HG02623 (cell line): ENCODE data around the gene FOLR2.
A peak's percentile ranks its signal among the peaks of the same experiment; 100 is the strongest.
"Not testable (repeated sequence)": the region's sequence is repeated elsewhere in the genome, so short reads cannot be mapped to it uniquely, and the experiment has no call there.

Experiments used
- ATAC-seq: cut with Tn5 transposase; IDR thresholded peaks from one replicate; pipeline ENCODE4 v1.9.1; 2021; ENCODE audit warnings: moderate library complexity; ENCODE audit not compliant: unreplicated experiment

FOLR2 gene

DNA sequence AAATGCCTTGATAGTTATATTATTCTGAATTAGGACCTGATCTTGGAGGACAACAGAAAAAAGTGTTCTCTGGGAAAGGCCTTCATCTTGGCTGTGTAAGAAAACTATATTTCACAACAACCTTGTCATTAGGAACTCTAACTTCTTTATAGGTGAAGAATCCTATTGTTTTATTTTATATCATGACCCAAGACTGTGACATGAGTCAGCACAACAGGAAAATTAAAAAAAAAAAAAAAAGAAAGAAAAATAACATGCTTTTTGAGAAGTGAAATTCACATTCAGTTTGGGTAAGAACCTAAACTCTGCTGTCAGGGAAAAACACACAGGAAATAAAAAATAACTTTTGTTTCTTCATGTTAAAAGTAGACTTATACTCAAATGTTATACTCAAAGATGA, 11.7 kb upstream of the FOLR2 start:
- ATAC-seq, result no peak

DNA sequence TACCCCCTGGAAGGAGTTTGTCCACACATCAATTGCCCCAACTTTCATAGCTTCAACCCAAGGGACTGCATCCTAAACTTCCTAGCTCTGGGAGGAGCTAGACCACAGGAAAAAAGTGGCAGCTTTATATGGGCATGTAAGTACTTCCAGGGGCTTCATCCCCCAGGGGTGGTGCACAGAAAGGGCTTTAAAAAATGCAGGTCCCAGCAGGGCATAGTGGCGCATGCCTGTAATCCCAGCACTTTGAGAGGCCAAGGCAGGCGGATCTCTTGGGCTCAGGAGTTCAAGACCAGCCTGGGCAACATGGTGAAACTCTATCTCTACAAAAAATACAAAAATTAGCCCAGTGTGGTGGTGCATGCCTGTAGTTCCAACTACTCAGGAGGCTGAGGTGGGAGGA, 9.8 kb upstream of the FOLR2 start:
- not testable (repeated sequence) for ATAC-seq

DNA sequence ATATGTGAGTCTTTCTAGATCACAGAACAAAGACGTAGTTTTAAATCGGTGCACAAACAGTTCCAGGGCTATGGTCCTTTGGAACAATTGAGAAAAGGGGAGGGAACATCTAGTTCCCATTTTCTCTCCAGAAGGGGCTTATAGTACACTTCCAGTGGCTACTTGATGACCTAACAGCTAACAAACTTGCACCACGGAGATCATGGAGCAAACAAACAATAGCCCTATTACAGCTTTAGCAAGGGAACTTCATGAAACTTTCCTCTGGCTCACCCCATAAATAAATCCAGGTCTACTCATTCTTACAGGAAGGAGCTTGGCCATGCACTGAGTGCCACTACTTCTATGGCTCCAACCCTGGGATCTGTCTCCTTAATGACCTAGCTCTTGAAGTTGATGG, 8.3 kb upstream of the FOLR2 start:
- ATAC-seq, result no peak

DNA sequence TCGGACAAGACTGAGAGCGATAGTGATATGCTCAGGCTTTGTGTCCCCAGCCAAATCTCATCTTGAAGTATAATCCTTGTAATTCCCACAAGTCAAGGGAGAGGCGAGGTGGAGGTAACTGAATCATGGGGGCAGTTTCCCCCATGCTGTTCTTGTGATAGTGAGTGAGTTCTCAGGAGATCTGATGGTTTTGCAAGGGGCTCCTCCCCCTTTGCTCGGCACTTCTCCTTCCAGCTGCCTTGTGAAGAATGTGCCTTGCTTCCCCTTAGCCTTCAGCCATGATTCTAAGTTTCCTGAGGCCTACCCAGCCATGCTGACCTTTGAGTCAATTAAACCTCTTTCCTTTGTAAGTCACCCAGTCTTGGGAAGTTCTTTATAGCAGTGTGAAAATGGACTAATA, 7.5 kb upstream of the FOLR2 start:
- ATAC-seq, result no peak

DNA sequence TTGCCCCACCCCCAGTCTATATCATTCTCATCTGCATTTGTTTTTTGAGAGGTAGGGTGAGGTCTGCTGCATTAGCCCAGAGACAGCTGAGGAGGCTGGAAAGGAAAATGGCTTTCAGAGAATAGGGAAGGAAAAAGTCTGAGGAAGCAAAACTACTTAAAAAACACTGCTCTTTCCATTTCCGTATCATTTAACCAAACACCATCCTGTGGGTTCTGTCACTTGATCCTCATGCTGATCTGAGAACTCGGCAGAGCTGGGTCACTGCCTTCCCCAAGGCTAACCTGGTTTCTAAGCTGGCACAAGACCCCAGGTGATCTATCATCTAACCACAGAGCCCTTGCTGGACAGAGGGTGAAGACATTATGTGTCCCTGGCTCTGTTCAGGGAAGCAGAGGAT, 1.2 kb downstream of the FOLR2 start:
- no peak for ATAC-seq

DNA sequence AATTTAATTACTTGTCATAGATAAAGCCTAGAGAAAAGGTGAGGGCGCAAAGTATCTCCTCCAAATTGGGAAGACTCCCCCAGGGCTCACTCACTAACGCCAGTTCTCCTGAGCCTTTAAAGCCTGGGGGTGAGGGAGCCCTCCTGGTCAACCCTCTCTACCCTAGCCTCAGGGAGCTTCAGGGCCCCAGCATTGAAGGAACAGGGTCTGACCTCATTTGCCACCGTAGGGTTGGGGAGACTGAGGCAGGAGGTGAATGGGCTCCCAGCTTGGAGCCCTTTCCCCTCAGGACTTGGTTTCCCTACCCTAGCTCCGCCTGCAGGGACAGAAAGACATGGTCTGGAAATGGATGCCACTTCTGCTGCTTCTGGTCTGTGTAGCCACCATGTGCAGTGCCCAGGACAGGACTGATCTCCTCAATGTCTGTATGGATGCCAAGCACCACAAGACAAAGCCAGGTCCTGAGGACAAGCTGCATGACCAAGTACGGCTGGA, 1.7 kb downstream of the FOLR2 start:
- ATAC-seq, result no peak

DNA sequence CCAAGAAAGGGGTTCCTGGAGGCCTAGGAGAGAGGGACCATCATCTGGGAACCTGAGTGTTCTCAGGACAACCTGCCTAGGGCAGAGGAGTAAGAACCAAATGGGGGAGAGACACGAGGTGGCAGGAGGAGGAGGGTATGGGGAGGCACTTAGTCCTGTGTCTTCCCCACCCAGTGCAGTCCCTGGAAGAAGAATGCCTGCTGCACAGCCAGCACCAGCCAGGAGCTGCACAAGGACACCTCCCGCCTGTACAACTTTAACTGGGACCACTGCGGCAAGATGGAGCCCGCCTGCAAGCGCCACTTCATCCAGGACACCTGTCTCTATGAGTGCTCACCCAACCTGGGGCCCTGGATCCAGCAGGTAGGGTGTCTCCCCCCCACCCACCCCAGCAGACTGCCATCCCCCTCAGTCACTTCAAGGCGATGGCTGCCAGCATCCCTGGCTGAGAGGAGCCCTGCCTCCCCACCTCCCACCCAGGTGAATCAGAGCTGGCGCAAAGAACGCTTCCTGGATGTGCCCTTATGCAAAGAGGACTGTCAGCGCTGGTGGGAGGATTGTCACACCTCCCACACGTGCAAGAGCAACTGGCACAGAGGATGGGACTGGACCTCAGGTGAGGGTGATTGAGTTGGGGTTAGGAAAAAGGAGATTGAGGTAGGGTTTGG, 4.2 kb downstream of the FOLR2 start:
- ATAC-seq, result no peak

DNA sequence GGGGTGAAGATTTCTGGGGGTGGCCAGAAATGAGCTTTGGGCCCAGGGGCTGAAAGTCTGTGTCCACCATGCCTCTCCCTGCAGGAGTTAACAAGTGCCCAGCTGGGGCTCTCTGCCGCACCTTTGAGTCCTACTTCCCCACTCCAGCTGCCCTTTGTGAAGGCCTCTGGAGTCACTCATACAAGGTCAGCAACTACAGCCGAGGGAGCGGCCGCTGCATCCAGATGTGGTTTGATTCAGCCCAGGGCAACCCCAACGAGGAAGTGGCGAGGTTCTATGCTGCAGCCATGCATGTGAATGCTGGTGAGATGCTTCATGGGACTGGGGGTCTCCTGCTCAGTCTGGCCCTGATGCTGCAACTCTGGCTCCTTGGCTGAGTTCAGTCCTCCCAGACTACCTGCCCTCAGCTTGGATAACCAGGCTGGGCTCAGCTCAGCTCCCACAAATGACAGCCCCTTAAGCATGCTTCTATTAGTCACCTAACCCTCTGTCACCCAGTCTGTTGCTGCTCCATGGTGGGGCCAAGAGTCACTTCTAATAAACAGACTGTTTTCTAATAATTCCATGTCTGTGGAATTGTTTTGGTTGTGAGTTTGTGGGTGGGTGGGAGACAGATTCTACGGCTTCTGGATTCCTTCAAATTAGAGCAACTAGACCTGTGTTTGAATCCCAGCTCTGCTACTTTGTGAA, 4.9 kb downstream of the FOLR2 start:
- ATAC-seq, result no peak

DNA sequence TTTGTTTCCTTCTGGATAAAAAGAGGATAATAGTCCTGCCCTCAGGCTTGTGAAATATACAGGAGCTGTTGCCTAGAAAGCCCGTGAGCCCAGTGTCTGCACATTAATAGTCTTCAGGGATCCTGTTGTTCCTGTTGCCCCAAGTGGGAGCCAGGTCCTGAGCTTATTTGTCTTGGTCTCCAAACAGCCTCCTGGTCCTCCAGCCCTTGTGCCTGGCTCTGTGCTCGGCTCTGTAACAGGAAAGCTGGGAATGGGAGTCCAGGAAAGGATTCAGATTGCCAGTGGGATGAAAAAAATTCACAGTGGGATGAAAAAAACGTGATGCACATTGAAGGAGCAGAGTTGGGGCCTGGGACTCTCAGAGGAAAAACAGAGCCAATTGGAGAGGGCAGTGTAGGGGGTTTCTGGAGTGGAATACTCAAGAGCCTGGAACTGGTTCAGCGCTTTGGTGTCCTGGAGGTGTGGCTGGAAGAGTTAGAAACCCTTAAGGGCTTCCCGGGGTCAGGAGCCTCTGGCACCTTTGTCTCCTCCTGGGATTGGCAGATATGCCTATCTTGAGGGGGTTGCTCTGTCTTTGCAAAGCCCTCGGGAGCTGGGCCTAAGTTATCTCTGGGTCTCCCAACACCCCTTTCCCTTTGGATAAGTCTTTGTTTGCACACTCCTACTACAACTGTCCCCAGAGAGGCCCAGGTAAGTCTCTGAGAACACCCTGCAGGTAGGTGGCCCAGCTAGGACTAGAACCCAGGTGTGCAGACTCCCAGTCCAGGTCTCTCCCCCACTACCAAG, 5.7 kb downstream of the FOLR2 start:
- ATAC-seq, result no peak

DNA sequence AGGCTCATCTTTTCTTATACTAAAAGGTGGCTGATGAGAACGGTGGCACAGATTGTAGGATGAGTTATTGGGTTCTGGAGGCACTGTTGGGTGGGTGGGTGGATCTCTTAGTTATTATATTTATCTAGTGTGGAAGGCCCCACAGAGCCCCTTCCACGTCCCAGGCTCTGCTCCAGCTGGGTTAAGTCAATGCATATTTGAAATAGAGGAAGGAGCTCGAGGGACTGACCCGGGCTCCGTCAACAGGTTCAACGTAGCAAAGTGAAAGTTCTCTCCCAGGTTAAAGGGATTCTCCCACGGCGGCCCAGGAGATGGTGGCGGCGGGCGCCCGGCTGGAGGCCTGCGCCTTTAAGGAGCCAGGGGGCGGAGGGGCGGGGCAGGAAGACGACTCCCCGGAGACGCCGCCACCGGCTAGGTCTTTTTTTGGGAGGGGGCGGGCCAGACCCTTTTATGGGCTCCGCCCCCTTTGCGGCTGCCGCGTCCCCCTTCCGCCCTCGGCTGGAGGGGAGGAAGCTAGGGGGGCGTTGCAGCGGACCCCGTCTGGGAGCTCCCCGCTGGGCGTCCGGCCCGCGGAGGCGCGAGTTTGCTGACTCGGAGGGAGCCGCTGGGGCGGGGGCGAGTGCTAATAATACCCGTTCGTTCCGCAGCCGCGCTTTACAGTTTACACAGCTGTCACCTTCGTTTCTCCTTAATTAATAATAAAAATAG, 6.5 kb downstream of the FOLR2 start:
- peak; percentile 75 for ATAC-seq

DNA sequence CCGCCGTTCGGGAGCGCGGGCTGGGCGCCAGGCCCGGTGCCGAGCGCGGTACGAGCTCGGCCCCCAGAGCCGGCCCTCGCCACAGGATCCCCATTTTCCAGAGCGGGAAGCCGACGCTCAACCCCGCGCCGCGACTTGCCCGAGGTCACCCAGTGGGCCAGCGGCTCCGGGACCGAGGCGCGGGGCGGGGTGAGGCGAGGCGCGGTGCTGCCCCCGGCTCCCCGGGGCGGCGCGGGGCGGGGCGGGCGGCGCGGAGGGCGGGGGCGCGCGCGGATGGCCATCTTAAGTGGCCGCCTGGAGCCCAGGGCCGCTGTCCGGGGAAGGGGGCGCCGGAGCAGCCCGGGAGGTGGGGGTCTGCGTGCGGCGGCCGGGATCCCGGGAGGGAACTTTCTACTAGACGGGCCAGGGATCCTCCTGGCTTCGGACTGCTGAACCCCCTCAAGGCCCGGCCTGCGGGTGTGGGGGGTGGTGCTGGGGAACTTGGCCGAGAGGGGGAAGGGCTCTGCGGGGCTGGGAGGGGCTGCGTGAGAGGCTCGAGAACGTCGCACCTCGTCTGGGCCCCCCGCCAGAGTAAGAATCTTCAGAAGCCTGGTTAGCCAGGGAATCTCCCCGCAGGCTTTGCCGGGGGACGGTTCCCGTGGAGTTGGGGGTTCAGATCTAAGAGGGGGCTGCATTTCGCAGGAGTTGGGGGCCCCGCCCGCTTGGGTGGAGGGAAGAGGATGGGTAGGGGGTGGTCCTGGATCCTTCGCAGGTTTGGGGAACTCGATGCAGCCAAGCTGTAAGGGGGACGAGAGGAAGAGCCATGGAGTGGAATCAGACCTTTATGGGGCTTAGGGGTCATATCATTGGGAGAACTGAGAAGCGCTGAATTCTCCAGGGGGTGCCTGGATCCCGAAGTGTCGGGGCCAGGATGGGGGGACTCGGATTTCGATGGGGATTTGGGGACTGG, 7.3 kb downstream of the FOLR2 start:
- peak; percentile 46 for ATAC-seq

DNA sequence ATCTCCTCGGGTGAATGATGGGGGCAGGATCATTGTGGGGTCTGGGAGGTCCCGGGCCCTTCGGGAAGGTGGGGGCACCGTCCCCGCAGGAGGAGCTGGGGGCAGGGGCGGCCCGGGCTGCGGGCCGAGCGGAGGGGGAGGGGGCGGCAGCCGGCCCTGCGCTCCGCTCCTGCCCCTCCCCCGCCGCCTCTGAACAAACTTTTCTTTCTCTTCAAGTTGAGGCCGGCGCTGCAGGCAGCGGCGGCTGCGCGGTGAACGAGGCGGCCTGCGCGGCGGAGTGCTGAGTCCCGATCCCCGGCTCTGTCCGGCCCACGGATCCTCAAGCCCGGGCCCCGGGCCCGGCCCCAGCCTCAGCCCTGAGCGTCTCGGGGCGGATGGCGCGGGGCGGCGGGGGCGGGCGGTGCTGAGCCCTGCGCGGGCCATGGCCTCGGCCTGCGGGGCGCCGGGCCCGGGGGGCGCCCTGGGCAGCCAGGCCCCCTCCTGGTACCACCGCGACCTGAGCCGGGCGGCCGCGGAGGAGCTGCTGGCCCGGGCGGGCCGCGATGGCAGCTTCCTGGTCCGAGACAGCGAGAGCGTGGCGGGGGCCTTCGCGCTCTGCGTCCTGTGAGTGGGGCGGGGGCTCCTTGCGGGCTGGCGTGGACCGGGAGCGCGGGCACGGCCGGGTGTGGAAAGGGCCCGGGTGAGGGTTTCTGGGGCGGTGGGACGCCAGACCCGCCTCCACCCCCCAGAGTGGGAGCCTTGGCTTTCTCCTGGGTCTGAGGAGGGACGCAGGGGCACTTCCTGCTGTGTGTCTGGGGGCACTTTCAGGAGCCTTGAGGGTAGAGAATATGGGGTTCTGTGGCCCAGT, 8.2 kb downstream of the FOLR2 start, which contains the start of gene INPPL1:
INPPL1 (plus strand) TSS at position 204 of the 847 bp plus-strand sequence; CDS start at position 422, 218 bp downstream.
- ATAC-seq, result no peak

DNA sequence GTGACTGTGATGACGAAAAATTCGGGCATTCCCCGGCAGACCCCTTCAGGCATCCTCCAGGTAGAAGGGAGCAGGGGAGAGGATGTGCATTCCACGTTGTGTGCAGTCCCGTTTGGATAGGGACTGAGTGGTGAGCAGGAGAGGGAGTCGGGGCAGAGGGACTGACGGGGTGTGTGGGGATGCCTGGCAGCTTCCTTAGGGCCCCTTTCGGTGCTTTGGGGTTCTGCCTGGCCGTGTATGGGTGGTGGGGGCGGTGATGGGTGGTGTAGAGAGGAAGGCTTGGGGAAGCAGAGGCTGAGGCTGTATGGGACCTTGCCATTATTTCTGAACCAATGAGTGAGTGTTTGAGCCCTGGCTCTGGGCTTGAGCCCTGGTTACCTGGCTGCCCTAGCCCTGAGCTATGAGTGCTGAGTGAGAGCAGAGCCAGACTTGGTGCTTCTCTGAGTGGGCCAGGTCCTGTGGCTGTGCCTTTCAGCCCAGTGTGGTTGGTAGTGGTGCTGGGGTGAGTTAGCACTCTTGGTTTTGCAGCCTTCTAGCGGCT, 8.9 kb downstream of the FOLR2 start:
- ATAC-seq, result no peak

DNA sequence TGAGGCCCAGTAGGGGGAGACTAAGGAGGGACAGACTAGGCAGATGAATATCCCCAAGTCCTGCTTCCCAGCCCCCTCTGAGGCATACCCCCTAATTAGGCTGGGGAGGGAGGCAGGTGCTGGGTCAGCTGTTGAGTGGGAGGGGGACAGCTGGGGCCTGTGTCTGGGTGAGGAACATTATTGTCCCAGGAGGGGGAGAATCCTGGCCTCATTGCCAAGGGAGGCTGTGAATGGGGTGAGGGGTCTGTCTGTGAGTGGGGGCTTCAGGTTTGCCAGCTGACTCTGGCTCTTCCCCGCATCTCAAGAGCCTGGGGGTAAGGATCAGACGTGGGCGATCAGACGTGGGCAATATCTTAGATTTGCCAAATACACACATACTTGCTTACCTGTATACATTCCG, 10.1 kb downstream of the FOLR2 start:
- ATAC-seq, result no peak

DNA sequence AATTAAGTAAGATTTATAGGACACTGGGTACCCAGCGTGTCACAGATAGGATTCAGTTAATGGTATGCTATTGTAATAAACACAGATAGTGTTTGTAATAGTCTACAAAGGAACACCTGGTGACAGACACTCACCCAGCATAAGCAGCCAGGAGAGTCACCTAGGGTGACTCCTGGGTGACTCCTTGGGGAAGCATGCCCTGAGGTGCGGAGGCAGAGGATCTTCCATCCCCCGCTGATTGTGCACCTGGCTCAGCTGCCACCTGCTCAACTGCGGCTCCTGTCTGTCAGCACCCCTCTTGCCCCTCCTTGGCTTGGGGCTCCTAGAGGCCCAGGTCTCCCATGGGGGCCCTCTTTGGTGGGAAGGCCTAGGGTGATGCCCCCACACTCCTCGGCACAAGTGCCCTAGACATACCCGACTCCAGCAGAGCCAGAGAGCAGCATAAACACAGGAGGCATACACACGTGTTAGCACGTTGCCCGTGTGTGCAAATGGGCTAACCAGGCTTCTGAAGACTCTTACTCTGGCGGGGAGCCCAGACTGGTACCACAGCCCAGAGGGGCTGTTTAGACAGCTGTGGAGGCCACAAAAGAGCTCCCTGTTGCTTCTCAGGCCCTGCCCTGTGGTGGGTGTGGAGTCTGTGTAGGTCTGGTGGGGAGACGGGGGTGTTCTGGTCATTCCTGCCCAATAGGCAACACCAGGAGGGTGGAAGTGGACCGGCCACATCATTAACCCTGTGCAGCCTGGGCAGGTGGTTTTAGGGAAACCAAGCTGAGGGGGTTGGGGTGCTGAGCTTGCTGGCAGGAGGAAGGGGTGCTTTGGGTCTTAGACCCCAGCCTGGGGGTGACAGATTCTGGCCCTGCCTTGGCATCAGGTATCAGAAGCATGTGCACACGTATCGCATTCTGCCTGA, 11.0 kb downstream of the FOLR2 start:
- ATAC-seq, result no peak

DNA sequence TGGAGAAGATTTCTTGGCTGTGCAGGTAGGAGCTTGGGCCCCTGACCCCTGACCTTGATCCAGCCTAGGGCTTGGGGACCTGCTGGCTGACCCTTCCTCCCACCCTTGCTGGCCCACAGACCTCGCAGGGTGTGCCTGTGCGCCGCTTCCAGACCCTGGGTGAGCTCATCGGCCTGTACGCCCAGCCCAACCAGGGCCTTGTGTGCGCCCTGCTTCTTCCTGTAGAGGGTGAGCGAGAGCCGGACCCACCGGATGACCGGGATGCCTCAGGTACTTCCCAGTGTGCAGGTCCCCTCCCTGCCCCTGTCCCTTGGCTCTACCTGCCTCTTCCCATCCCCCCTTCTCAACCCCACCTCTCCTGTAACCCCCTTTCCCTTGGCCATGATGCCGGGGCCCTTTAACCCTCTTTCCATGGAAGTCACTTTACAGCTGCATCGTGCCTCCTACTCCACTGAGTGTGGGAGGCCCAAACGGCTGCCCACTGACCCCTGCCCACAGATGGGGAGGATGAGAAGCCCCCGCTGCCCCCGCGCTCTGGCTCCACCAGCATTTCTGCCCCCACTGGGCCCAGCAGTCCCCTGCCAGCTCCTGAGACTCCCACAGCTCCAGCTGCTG, 11.7 kb downstream of the FOLR2 start:
- no peak for ATAC-seq

DNA sequence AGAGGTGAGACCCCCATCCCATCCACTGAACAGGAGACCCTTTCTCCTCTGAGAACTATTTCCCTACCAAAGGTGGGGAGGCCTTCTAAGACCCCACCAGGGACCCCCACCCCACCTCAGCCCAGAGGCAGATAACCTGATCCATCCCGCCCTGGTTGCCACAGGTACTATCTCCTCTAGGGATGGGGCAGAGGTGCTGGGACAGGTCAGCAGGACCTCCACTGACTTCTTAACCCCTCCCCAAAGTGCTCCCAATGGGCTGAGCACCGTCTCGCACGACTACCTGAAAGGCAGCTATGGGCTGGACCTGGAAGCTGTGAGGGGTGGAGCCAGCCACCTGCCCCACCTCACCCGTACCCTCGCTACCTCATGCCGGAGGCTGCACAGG, 12.2 kb downstream of the FOLR2 start:
- no peak for ATAC-seq
